GM21526 (cell line): ENCODE measurements around the gene CDC42BPA.

ENCODE experiments used
- ATAC-seq: cut with Tn5 transposase; IDR thresholded peaks from one replicate; pipeline ENCODE4 v1.9.1; 2021; ENCODE audit warnings: moderate library complexity; ENCODE audit not compliant: unreplicated experiment, low FRiP score

The CDC42BPA gene

GRCh38 chr1:227072991-227073390, 245.3 kb downstream of the CDC42BPA start:
- ATAC-seq = no peak

- no peak for ATAC-seq
Observed at GRCh38 chr1:227071895-227072587, 246.3 kb downstream of the CDC42BPA start.

- no peak for ATAC-seq
Observed at GRCh38 chr1:227070638-227071285, 247.5 kb downstream of the CDC42BPA start.

DNA sequence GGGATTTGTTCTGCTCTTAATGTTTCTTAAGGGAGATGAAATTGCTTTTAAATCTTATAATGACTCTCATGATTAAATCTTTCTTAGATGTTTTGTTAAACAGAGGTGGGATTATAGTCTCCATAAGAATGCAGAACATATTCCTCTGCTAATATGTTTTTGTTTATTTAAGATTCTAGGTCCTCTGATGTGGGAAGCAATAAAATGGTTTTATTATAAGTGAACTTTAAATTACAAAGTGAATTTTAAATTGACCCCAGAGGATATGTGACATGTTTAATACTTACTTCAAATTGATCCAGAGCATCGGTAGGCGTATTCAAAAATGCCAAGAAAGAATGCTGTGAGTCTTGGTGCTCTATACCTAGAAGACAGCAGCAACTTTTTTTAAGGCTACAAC, 248.8 kb downstream of the CDC42BPA start:
- no peak for ATAC-seq

DNA sequence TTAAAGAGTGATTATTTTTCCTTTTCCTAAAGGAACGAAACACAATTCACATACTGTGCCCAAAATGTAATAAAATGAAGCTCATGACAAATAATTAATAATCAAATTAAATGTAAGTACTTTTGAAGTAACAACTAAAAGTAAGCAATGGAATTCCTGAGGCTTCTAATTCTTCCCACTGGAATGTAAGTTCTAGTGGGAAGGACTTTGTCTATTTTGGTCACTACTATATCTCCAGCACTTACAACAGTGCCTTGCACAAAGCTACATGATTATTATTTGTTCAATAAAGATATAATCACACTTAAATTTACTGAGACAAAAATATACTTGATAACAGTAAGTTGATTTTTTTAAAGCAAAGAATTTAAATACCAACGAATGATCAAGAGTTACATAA, 249.4 kb downstream of the CDC42BPA start:
- ATAC-seq = no peak

- ATAC-seq = no peak
Observed at GRCh38 chr1:227066999-227067398, 251.3 kb downstream of the CDC42BPA start.

DNA sequence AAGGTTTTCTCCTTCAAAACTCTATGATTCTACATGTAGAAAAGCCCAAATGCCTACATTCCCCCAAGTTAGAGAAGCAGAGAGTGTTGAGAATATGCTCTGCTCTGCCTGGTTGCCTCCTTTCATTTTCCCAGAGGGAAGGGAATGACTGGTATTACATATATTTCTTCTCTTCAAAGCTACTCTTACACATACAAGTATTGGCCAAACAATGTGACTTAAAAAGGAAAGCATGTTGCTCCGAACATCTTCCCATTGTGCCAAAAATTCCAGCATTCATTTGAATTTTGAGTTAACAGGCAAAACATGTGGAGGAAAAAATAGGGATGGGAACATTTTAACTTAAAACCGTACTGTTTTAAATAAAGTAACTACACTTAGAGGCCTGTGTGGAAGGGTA, 253.0 kb downstream of the CDC42BPA start:
- no peak for ATAC-seq

- ATAC-seq = no peak
Observed at GRCh38 chr1:227062306-227062705, 256.0 kb downstream of the CDC42BPA start.

GRCh38 chr1:227059076-227059475, 259.2 kb downstream of the CDC42BPA start:
- ATAC-seq = no peak

- no peak for ATAC-seq
Observed at GRCh38 chr1:227058321-227058751, 260.0 kb downstream of the CDC42BPA start.

- no peak for ATAC-seq
Observed at GRCh38 chr1:227049253-227049652, 269.0 kb downstream of the CDC42BPA start.

GRCh38 chr1:227043755-227044154, 274.5 kb downstream of the CDC42BPA start:
- no peak for ATAC-seq

DNA sequence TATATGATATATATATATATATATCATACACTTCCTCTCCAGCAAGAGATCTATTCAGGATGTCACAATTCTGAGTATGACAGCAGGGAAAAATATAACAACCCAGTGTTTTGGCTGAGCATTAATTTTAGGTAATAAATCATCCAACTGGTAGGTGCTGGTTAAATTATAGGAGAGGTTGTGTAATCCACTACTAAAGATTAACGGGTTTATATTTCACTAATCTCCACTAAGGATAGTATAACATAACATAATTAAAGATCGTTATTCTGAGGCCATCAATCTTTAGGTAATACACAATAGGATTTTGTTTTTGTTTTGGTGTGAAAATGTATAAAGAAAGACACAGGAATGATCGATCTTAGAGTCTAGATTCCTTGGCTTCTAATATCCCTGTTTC, 276.0 kb downstream of the CDC42BPA start:
- no peak for ATAC-seq

- no peak for ATAC-seq
Observed at GRCh38 chr1:227038401-227038800, 279.9 kb downstream of the CDC42BPA start.

DNA sequence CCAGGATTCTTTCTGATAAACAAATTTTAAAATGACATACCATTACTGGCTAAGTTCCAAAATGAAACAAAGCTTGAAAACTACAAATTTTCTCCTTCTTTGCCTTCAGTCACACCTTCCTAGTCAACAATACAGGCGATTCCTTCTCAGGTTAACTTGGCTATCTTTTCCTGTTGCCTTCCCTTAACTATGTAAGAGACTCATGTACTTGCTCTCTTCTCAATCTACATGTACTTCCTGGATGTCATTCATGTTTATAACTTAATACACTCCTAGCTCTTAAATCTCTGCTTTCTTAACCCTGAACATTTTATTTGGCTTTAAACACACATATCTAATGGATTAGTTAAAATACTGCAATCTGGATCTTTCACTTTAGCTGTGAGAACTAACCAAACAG, 281.2 kb downstream of the CDC42BPA start:
- ATAC-seq = no peak

DNA sequence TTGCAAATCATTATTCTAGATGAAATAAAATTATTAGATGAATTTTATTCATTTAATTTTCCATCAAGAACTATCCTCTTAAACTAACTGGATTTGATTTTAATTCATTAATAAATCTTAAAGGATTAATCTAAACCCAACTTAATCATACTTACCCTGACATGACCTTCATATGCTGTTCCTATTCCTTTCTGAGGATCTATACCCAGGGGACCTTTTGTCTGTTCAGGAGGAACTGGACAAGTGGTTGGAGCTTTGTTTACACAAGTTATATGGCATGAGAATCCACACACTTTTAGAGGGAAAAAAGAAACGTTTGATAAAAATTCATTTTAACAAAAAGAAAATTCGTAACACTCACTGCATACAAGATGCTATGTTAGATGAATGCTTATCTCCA, 283.0 kb downstream of the CDC42BPA start:
- no peak for ATAC-seq

DNA sequence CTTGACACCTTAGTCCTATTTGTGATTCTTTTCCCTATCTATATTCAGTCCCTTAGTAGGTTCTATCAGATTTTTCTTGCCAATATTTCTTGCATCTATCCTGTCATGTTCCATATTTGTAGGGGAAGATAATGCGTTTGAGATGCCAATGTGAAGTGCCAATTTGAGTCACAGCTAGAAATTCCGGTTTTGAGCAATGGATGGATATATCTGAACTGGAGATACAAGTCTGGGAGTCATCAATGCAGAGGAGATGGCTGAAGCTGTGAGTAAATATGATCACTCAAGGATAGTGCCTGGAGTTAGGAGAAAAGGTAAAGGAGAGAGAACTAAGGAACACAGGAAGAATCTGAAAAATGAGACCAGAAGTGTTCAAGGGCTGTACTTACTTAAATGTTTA, 284.4 kb downstream of the CDC42BPA start:
- ATAC-seq = no peak

DNA sequence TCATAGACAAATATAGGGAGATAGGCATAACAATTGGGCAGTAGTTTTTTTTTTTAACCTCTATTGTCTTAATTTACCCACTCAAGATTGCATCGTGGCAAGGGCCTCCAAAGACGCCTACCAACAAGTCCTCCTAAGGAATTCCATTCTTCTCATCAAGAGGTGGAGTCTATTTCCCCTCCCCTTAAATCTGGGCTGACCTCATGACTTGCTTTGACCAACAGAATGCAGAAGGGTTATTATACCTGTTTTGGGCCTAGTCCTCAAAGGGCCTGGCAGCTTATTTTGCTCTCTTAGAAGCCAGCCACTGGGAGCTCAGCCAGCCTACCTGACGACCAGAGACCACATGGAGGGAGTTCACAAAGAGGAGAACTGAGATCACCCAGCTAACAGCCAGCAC, 285.9 kb downstream of the CDC42BPA start:
- ATAC-seq = no peak

GRCh38 chr1:227016990-227017389, 301.3 kb downstream of the CDC42BPA start:
- ATAC-seq = no peak

DNA sequence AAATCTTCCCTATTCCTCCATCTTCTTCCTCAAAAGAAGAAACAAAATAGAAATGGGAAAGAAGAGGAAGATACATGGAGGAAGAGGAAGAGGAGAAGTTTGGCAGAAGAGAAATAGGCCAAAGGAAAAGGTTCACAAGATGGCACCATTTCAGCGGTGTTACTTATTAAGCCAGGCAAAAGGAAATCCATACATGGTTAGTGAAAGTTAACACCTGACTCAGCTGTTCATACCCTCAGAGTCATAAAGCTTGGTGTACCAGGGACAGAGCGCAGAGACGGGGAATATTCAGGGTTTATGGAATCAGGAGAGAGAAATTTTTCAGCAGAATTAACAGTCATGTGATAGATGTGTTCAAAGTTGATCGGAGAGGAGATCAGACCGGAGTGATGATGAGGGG, 307.6 kb downstream of the CDC42BPA start:
- ATAC-seq = no peak

DNA sequence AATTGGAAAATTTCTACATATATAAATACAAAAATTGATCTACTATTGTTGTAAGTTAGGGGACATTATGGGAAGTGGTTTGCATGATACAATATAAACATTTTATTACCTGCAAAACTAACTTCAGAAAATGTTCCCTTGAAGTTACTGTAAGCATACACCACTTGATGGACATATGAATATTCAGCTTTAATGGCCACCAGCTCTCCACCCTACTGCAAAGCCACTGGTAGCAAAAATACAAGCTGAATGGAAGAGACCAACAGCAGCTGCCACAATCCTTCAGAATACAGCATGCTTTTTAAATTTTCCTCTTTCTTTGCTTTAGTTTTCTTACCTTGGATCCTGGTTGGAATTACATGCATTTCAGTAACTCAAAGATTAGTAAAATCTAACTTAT, 308.4 kb downstream of the CDC42BPA start:
- no peak for ATAC-seq

DNA sequence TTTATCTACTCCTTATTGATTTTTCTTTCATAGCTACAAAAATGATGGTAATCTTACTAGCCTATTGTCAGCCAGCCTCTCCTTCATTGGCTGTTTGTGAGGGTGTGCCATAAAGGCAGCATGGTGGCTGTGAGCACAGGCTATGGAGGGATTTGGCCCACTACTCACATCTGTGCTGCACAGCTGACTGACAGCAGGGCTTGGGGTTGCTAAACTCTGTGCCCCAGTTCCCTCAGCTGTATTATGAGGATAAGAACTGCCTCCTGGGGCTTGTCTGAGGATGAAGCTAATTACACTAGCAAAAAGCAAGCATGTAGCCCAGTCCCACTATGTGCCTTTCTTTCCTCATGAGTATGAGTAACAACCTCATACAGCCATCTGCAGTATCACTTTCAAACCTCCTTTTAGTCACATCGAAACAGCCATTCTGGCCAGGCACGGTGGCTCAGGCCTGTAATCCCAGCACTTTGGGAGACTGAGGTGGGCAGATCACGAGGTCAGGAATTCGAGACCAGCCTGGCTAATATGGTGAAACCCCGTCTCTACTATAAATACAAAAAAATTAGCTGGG, 312.0 kb downstream of the CDC42BPA start:
- peak; percentile 85 for ATAC-seq
